Neural cell (in vitro differentiated cells): ENCODE data around the gene ARF4. TPM values are rescaled to one million over a fixed set of nuclear protein-coding genes. Genes with fewer than 3 reads are reported as not detected.

Experiments used
- H2AFZ ChIP-seq: fragments of 200-600, 300-800 bp; sonication (generic), shearing (Covaris generic); 2 replicates; pipeline ENCODE4 v1.6.0; 2014; ENCODE audit warnings: low read depth, mild to moderate bottlenecking, antibody characterized with exemption, low read length, moderate library complexity
- H3F3A ChIP-seq: fragments of 200-600 bp; shearing (Covaris generic); 2 replicates; pipeline ENCODE4 v1.6.1; 2016; ENCODE audit warnings: mild to moderate bottlenecking, moderate library complexity, mixed read lengths, antibody characterized with exemption, low read length; ENCODE audit not compliant: insufficient read depth, poor library complexity, severe bottlenecking
- H3K27ac ChIP-seq: fragments of 200-600, 300-800 bp; sonication (generic), shearing (Covaris generic); 2 replicates; pipeline ENCODE4 v1.5.1; 2014; ENCODE audit warnings: mild to moderate bottlenecking, low read length, moderate library complexity
- H3K27me3 ChIP-seq: fragments of 300-800, 200-600 bp; sonication (generic), shearing (Covaris generic); 2 replicates; pipeline ENCODE4 v1.6.0; 2014; ENCODE audit warnings: mild to moderate bottlenecking, low read depth, low read length, moderate library complexity; ENCODE audit not compliant: insufficient read depth
- H3K36me3 ChIP-seq: fragments of 300-800, 200-600 bp; sonication (generic), shearing (Covaris generic); 2 replicates; pipeline ENCODE4 v1.5.1; 2014; ENCODE audit warnings: mild to moderate bottlenecking, antibody characterized with exemption, low read length, moderate library complexity; ENCODE audit not compliant: insufficient read depth
- H3K4me2 ChIP-seq: fragments of 300-800, 200-600 bp; sonication (generic), shearing (Covaris generic); 2 replicates; pipeline ENCODE4 v1.6.0; 2014; ENCODE audit warnings: mild to moderate bottlenecking, low read length
- H3K4me3 ChIP-seq: fragments of 300-800, 200-600 bp; sonication (generic), shearing (Covaris generic); 2 replicates; pipeline ENCODE4 v1.5.1; 2014; ENCODE audit warnings: mild to moderate bottlenecking, low read length, moderate library complexity
- H3K79me2 ChIP-seq: fragments of 200-600 bp; shearing (Covaris generic); replicated peaks from 2 replicates; pipeline ENCODE4 v1.6.0; 2014; ENCODE audit warnings: mild to moderate bottlenecking, low read length, moderate library complexity; ENCODE audit not compliant: insufficient read depth
- H3K9ac ChIP-seq: fragments of 300-800, 200-600 bp; sonication (generic), shearing (Covaris generic); 2 replicates; pipeline ENCODE4 v1.6.1; 2016; ENCODE audit warnings: mild to moderate bottlenecking, low read length, mixed read lengths
- H3K9me2 ChIP-seq: fragments of 200-600 bp; shearing (Covaris generic); 2 replicates; pipeline ENCODE4 v1.6.1; 2016; ENCODE audit warnings: mild to moderate bottlenecking, low read length, mixed read lengths; ENCODE audit not compliant: insufficient read depth
- H3K9me3 ChIP-seq: fragments of 200-600, 300-800 bp; sonication (generic), shearing (Covaris generic); 2 replicates; pipeline ENCODE4 v1.6.1; 2016; ENCODE audit warnings: mild to moderate bottlenecking, mixed run types, low read length, moderate library complexity, mixed read lengths
- H4K20me1 ChIP-seq: fragments of 200-600 bp; shearing (Covaris generic); 2 replicates; pipeline ENCODE4 v1.6.1; 2016; ENCODE audit warnings: mild to moderate bottlenecking, mixed run types; ENCODE audit not compliant: insufficient read depth
- EP300 ChIP-seq: fragments of 450-650 bp; conservative IDR thresholded peaks from 2 replicates; pipeline ENCODE4 v1.6.1; 2014; ENCODE audit warnings: antibody characterized with exemption, mild to moderate bottlenecking, moderate library complexity; ENCODE audit not compliant: poor library complexity, severe bottlenecking
- EZH2 ChIP-seq: fragments of 200-600, 300-800 bp; shearing (Covaris generic), sonication (generic); IDR thresholded peaks from 2 replicates; pipeline ENCODE4 v1.6.1; 2014; ENCODE audit warnings: antibody characterized with exemption, low read length, borderline replicate concordance, mild to moderate bottlenecking; ENCODE audit not compliant: insufficient read depth, poor library complexity, severe bottlenecking
- MXI1 ChIP-seq: fragments of 450-650 bp; conservative IDR thresholded peaks from 2 replicates; pipeline ENCODE4 v1.6.1; 2014; ENCODE audit warnings: antibody characterized with exemption, mild to moderate bottlenecking; ENCODE audit not compliant: poor library complexity, severe bottlenecking
- POLR2AphosphoS5 ChIP-seq: IDR thresholded peaks from 2 replicates; pipeline ENCODE4 v1.6.1; 2012
- RAD21 ChIP-seq: fragments of 450-650 bp; conservative IDR thresholded peaks from 2 replicates; pipeline ENCODE4 v1.6.1; 2014; ENCODE audit warnings: antibody characterized with exemption, mild to moderate bottlenecking, moderate library complexity
- SMC3 ChIP-seq: fragments of 450-650 bp; conservative IDR thresholded peaks from 2 replicates; pipeline ENCODE4 v1.6.1; 2014; ENCODE audit warnings: antibody characterized with exemption, mild to moderate bottlenecking, moderate library complexity; ENCODE audit not compliant: poor library complexity
- TAF1 ChIP-seq: IDR thresholded peaks from 2 replicates; pipeline ENCODE4 v1.6.1; 2012; ENCODE audit warnings: low read depth
- polyA plus RNA-seq: library from polyadenylated mRNA; depleted of rRNA; stranded (reverse); fragments of >200 nt; gene quantifications from 2 replicates; pipeline ENCODE4 v1.2.3, GENCODE V29; 2014
- TF ChIP-seq, protein P1 (sequence below): fragments of 450-650 bp; IDR thresholded peaks from 2 replicates; pipeline ENCODE4 v1.5.1; 2014; ENCODE audit warnings: antibody characterized with exemption, mild to moderate bottlenecking, moderate library complexity; ENCODE audit not compliant: poor library complexity, severe bottlenecking
- TF ChIP-seq, protein P2 (sequence below): IDR thresholded peaks from 2 replicates; pipeline ENCODE4 v1.6.1; 2012; ENCODE audit warnings: borderline replicate concordance

The ARF4 gene
- polyA plus RNA-seq, 1 donor from 2014 or later: 284 TPM

DNA sequence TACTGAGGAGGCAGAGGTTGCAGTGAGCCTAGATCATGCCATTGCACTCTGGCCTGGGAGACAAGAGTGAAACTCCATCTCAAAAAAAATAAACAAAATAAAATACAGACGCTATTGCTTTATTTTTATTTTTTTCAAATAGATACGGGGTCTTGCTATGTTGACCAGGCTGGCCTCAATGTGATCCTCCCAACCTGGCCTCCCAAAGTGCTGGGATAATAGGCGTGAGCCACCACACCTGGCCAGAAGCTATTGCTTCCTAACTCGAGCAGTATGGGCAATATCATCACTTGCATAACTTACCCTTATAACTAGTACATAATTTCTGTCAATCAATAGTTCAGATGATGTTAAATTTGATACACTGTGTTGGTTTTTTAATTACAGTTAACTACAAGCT lies 3.0 kb downstream of the ARF4 start:
- H3K4me3 ChIP-seq: peak overlapping the region; percentile 88
- H3F3A ChIP-seq: peaks cover 4% of the 10 kb centered on the region
- H4K20me1 ChIP-seq: no peaks in the 10 kb centered on the region
- no peak overlapping the region for H2AFZ ChIP-seq
- TF ChIP-seq TAF1: no peak
- TF ChIP-seq EP300: no peak
- TF ChIP-seq, protein P1, sequence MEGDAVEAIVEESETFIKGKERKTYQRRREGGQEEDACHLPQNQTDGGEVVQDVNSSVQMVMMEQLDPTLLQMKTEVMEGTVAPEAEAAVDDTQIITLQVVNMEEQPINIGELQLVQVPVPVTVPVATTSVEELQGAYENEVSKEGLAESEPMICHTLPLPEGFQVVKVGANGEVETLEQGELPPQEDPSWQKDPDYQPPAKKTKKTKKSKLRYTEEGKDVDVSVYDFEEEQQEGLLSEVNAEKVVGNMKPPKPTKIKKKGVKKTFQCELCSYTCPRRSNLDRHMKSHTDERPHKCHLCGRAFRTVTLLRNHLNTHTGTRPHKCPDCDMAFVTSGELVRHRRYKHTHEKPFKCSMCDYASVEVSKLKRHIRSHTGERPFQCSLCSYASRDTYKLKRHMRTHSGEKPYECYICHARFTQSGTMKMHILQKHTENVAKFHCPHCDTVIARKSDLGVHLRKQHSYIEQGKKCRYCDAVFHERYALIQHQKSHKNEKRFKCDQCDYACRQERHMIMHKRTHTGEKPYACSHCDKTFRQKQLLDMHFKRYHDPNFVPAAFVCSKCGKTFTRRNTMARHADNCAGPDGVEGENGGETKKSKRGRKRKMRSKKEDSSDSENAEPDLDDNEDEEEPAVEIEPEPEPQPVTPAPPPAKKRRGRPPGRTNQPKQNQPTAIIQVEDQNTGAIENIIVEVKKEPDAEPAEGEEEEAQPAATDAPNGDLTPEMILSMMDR: no peak
- no peak for TF ChIP-seq MXI1
- no peaks in the 10 kb centered on the region for H3K9me2 ChIP-seq
- H3K36me3 ChIP-seq: no peaks in the 10 kb centered on the region
- no peaks in the 10 kb centered on the region for H3K27me3 ChIP-seq
- H3K4me2 ChIP-seq: no peak overlapping the region
- no peak overlapping the region for H3K9ac ChIP-seq
- no peak overlapping the region for H3K27ac ChIP-seq
- H3K9me3 ChIP-seq: no peaks in the 10 kb centered on the region
- H3K79me2 ChIP-seq: peaks cover 81% of the 10 kb centered on the region

DNA sequence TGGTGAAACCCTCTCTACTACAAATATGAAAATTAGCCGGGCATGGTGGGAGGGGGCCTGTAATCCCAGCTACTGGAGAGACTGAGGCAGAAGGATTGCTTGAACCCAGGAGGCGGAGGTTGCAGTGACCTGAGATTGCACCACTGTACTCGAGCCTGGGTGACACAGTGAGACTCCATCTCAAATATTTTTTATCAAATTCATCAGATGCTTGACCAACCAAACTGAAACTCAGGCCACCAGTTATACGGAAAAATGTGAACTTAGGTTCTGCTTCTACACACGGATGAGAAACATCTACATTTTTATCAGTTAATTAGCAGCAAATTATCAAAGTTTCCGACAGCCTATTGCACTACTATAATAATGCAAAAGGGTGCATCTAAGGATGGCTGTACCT lies 4.8 kb downstream of the ARF4 start:
- no peak overlapping the region for H3K27ac ChIP-seq
- no peak overlapping the region for H3K4me3 ChIP-seq
- no peaks in the 10 kb centered on the region for H4K20me1 ChIP-seq
- H3F3A ChIP-seq: no peaks in the 10 kb centered on the region
- no peaks in the 10 kb centered on the region for H3K36me3 ChIP-seq
- H3K9me2 ChIP-seq: no peaks in the 10 kb centered on the region
- no peak for TF ChIP-seq TAF1
- TF ChIP-seq, protein P2, sequence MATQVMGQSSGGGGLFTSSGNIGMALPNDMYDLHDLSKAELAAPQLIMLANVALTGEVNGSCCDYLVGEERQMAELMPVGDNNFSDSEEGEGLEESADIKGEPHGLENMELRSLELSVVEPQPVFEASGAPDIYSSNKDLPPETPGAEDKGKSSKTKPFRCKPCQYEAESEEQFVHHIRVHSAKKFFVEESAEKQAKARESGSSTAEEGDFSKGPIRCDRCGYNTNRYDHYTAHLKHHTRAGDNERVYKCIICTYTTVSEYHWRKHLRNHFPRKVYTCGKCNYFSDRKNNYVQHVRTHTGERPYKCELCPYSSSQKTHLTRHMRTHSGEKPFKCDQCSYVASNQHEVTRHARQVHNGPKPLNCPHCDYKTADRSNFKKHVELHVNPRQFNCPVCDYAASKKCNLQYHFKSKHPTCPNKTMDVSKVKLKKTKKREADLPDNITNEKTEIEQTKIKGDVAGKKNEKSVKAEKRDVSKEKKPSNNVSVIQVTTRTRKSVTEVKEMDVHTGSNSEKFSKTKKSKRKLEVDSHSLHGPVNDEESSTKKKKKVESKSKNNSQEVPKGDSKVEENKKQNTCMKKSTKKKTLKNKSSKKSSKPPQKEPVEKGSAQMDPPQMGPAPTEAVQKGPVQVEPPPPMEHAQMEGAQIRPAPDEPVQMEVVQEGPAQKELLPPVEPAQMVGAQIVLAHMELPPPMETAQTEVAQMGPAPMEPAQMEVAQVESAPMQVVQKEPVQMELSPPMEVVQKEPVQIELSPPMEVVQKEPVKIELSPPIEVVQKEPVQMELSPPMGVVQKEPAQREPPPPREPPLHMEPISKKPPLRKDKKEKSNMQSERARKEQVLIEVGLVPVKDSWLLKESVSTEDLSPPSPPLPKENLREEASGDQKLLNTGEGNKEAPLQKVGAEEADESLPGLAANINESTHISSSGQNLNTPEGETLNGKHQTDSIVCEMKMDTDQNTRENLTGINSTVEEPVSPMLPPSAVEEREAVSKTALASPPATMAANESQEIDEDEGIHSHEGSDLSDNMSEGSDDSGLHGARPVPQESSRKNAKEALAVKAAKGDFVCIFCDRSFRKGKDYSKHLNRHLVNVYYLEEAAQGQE: no peak
- TF ChIP-seq POLR2AphosphoS5: no peak
- no peak for TF ChIP-seq EZH2
- TF ChIP-seq RAD21: no peak
- no peak for TF ChIP-seq EP300
- no peak for TF ChIP-seq MXI1
- no peak for TF ChIP-seq SMC3
- TF ChIP-seq, protein P1: no peak
- H3K9ac ChIP-seq: no peak overlapping the region
- H3K79me2 ChIP-seq: peaks cover 82% of the 10 kb centered on the region
- H3K27me3 ChIP-seq: no peaks in the 10 kb centered on the region
- H3K9me3 ChIP-seq: no peaks in the 10 kb centered on the region
- no peak overlapping the region for H3K4me2 ChIP-seq
- no peak overlapping the region for H2AFZ ChIP-seq
